ENCODE results near the gene BRD3.

- TF ChIP-seq POLR2A (IDR thresholded peaks at IDR 0.05; ENCODE audit: low read length) = no peak
- no peak for TF ChIP-seq ELK1 (IDR thresholded peaks at IDR 0.05; ENCODE audit: low read depth, low read length)
- TF ChIP-seq MAFK (IDR thresholded peaks at IDR 0.05; ENCODE audit: partially characterized antibody) = no peak
- TF ChIP-seq CTCF (IDR thresholded peaks at IDR 0.05) = no peak
Measured at GRCh38 chr9:134066526-134066912, 1.3 kb downstream of the BRD3 start.

Data from A549 (cell line).